Subcutaneous adipose tissue (tissue), 4 donors: Measurements from ENCODE around the gene STAB2. TPM values are rescaled to one million over a fixed set of nuclear protein-coding genes. Genes with fewer than 3 reads are reported as not detected.

Source experiments
- CTCF ChIP-seq: fragments of 450-650 bp; IDR thresholded peaks from one replicate; pipeline ENCODE4 v1.5.1; 2016; ENCODE audit warnings: low read depth, mild to moderate bottlenecking, control low read depth, antibody characterized with exemption, moderate library complexity
- total RNA-seq, 4 donors: library from RNA; depleted of rRNA; stranded (reverse); fragments of >200 nt; gene quantifications; one replicate each; pipeline ENCODE4 v1.1.0, GENCODE V29; 2016

STAB2 gene
- total RNA-seq, 4 donors from 2014 or later = under 0.01 to 1.5 (median 0.16) TPM; not detected in 1

DNA sequence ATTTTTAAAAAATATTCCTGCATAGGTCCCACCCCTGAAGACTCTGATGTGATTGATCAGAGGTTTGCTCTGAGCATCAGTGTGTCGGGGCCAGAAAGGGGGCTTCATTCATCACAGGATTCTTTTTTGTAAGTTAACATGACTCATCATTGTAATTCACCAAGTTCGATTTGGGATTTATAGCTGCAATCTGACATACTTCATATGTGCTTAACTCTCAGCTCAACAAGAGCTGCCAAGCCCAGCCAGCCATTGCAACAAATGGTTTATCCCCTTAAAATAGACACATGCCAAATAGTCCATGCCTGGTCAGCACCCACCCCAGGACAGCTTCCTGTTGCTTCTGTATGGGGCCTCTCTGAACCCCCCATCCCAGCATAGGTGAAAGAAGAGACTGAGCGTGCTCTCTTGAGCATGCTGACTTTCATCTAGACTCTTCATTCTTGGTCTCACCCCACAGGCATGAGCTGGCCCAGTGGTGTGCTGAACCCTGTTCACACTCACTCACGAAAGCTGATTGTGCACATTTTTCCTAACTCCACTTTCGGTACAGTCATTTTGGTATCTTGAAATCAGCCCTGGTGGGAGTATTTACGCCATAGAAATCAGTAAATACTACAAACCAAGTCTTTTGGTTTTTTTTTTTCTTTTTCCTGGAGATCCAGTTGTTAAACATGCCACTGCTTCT, 101.4 kb downstream of the STAB2 start:
- no peak for TF ChIP-seq CTCF

DNA sequence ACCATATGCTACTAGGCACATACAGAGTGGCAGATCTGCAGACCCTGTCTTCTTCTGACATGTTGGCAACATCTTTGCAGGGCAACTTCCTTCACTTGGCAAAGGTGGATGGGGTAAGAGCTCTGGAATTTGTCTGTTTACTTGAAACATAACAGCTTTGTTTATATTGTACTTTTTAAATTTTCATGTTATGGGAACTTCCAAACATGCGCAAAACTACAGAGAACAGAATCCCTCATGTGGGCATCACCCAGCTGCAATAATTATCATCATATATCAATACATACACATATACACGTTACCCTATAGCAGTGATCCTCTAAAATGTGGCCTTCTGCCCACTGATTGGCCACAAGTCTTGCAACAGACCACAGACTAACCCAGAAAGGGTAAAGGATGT, 103.4 kb downstream of the STAB2 start:
- TF ChIP-seq CTCF = no peak

GRCh38 chr12:103691063-103691462, 104.0 kb downstream of the STAB2 start:
- no peak for TF ChIP-seq CTCF

GRCh38 chr12:103696101-103696500, 109.0 kb downstream of the STAB2 start:
- TF ChIP-seq CTCF = no peak

DNA sequence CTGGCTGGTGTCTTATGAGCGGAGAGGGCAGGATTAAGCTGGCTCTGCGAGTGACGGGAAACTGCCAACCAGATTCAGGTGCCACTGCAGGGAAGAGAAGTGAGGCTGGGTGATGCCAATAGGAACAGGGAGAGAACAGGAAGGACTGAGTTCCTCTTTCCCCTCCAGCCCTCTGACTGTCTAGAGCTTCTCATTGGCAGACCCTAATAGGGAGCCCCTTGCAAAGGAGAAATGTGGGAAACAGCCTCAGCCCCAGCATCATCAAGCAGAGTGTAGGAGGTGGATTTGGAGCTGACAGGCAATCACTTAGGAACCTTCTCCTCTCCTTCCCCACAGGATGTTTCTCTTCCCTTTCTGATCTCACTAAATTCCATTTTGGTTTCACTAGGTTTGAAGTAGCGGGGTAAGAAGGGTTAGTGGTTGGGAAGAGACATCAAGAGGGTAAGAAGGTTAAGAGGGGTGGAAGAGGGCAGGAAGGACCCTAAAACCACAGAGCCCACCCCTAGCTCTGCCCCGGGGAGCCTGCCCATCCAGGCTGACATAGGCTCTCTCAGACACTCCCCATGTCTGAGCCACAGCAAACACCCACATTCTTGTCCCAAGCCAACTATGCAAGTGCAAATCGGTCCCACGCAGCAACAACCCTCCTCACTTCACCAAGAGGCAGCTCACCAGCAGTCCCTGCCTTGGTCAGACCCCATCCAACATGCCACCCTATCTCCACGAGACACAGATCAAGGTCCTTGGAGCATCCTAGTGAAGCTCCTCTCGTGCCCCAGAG, 111.1 kb downstream of the STAB2 start:
- TF ChIP-seq CTCF = no peak

DNA sequence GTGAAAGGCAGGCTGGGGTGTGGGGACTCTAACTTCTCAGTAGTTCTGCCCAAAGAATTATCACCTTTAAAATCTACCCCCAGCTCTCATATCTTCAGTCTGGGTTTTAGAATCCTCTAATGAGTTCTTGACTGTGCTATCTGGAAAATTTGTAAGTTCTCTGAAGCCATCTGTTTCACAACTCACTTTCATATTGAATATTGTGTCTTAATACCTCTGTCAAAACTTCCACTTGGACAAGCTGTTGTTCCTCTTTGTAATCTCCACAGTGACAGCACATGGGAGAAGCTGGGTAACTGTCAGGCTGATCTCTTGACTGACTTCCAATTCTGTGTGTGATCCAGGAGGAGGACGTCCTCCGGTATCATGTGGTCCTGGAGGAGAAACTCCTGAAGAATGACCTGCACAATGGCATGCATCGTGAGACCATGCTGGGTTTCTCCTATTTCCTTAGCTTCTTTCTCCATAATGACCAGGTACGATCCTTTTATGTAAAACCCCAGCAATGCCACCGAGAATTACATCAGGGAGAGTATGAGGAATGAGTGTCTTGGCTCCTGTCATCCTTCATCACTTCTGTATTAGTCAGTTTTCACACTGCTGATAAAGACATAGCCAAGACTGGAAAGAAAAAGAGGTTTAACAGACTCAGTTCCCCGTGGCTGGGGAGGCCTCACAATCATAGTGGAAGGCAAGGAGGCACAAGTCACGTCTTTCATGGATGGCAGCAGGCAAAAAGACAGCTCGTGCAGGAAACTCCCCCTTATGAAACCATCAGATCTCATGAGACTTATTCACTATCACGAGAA, 111.9 kb downstream of the STAB2 start:
- TF ChIP-seq CTCF = no peak

DNA sequence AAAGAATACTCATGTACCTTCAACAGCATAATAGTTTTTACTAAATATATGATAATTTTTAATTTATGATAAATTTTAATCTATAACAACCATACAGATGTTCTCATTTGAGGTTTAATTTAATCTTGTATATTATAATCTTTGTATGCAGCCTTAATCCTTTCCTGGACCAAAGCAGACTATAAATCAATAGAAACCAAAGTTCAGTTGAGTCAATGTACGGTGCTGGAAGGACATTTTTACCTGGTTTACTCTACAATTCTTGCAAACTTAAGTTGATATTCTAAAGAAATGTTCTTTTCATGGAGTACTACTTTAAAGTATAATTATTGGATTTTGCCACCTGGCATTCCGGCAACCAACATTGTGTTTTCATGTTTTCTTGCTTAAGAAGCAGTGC, 118.0 kb downstream of the STAB2 start:
- no peak for TF ChIP-seq CTCF
